Astrocyte (in vitro differentiated cells and primary cell): Measurements from ENCODE around the gene WDR47.

ENCODE experiments used
- EZH2 ChIP-seq: IDR thresholded peaks from 2 replicates; pipeline ENCODE4 v1.6.1; 2012; ENCODE audit warnings: mild to moderate bottlenecking, low read length, inconsistent platforms; ENCODE audit not compliant: insufficient read depth
- TF ChIP-seq, protein P1 (sequence below): IDR thresholded peaks from 2 replicates; pipeline ENCODE4 v1.5.1; 2011; ENCODE audit warnings: low read depth, mild to moderate bottlenecking, inconsistent platforms, low read length, moderate library complexity; ENCODE audit not compliant: insufficient read depth

DNA sequence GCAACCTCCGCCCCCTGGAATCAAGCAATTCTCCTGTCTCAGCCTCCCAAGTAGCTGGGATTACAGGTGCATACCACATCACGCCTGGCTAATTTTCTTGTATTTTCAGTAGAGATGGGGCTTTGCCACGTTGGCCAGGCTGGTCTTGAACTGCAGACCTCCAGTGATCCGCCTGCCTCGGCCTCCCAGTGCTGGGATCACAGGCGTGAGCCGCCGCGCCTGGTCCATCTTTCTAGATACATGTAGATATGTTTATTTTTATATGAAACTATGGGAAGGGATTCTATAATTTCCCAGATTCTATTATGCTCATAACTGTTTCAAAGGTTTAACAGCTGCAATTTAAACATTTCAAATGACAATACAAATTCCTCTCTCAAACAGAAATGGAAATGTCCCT is 105.7 kb downstream of the WDR47 start:
- TF ChIP-seq, protein P1, sequence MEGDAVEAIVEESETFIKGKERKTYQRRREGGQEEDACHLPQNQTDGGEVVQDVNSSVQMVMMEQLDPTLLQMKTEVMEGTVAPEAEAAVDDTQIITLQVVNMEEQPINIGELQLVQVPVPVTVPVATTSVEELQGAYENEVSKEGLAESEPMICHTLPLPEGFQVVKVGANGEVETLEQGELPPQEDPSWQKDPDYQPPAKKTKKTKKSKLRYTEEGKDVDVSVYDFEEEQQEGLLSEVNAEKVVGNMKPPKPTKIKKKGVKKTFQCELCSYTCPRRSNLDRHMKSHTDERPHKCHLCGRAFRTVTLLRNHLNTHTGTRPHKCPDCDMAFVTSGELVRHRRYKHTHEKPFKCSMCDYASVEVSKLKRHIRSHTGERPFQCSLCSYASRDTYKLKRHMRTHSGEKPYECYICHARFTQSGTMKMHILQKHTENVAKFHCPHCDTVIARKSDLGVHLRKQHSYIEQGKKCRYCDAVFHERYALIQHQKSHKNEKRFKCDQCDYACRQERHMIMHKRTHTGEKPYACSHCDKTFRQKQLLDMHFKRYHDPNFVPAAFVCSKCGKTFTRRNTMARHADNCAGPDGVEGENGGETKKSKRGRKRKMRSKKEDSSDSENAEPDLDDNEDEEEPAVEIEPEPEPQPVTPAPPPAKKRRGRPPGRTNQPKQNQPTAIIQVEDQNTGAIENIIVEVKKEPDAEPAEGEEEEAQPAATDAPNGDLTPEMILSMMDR = no peak
- no peak for TF ChIP-seq EZH2
